ENCODE data around the gene GP9. TPM values are rescaled to one million over a fixed set of nuclear protein-coding genes. Genes with fewer than 3 reads are reported as not detected.

Gene GP9
- total and polyA plus RNA-seq, 4 donors, result 0.16 to 12.0 TPM; not detected in 2

- Histone ChIP-seq H3K9ac (ENCODE audit: low read depth in 1 of 2, low read length in 2 of 2) (no peak overlapping the region), H3K4me1 (ENCODE audit: control insufficient read depth in 4 of 4, insufficient read depth in 4 of 4, low read length in 3 of 4) (peaks cover 0 to 4% (median 0%) of the 10 kb centered on the region in 4 donors), H3K27me3 (ENCODE audit: control insufficient read depth in 4 of 4, insufficient read depth in 4 of 4, low read length in 3 of 4) (no peaks in the 10 kb centered on the region), H3K9me3 (ENCODE audit: control insufficient read depth in 4 of 4, low read length in 3 of 4) (no peaks in the 10 kb centered on the region), H3K36me3 (ENCODE audit: control insufficient read depth in 4 of 4, insufficient read depth in 3 of 4, low read depth in 1 of 4, low read length in 3 of 4) (no peaks in the 10 kb centered on the region), H3K4me3 (ENCODE audit: low read depth in 1 of 3, low read length in 3 of 3) (no peak overlapping the region), H3K27ac (ENCODE audit: low read depth in 1 of 2, low read length in 2 of 2) (peak overlapping the region; percentile 47 to 61)
- 94% methylated on average over 9 of the region's 9 CpGs for WGBS
- DNase-seq (ENCODE audit: low spot score), result no peak
- TF ChIP-seq REST (IDR thresholded peaks at IDR 0.05) (no peak), MAX (IDR thresholded peaks at IDR 0.05) (no peak), SP1 (IDR thresholded peaks at IDR 0.05) (no peak), FOXA1 (IDR thresholded peaks at IDR 0.05) (no peak), ZBTB33 (IDR thresholded peaks at IDR 0.05) (no peak), HNF4G (IDR thresholded peaks at IDR 0.05) (no peak), CTCF (IDR thresholded peaks at IDR 0.05; ENCODE audit: low read depth, low read length, missing input control) (no peak), JUND (IDR thresholded peaks at IDR 0.05) (no peak), YY1 (IDR thresholded peaks at IDR 0.05) (no peak), TAF1 (conservative IDR thresholded peaks at IDR 0.05) (no peak), NR2F2 (IDR thresholded peaks at IDR 0.05) (no peak), RAD21 (IDR thresholded peaks at IDR 0.05) (no peak), EGR1 (IDR thresholded peaks at IDR 0.05; ENCODE audit: low read depth in 2 of 2) (no peak), HNF4A (conservative IDR thresholded peaks at IDR 0.05) (no peak), RXRA (IDR thresholded peaks at IDR 0.05) (no peak), FOXA2 (IDR thresholded peaks at IDR 0.05) (no peak), ATF3 (IDR thresholded peaks at IDR 0.05) (no peak), GABPA (IDR thresholded peaks at IDR 0.05 in 1 of 2, conservative IDR thresholded peaks at IDR 0.05 in 1 of 2) (no peak)
These were observed 45.7 kb upstream of the GP9 start for GRCh38 chr3:129014793-129015345.

Data from liver (tissue), 9 donors.